ENCODE measurements around the gene SYT14.
A peak's percentile ranks its signal among the peaks of the same experiment; 100 is the strongest.

Gene SYT14

GRCh38 chr1:210117198-210117597 lies 179.2 kb downstream of the SYT14 start:
- Histone ChIP-seq H3K36me3 (ENCODE audit: control insufficient read depth, insufficient read depth, low read length, severe bottlenecking) (no peaks in the 10 kb centered on the region), H3K27me3 (replicated peaks; ENCODE audit: control insufficient read depth, insufficient read depth, low read length) (peaks cover 3% of the 10 kb centered on the region), H3K4me1 (ENCODE audit: control insufficient read depth, insufficient read depth, low read length) (no peaks in the 10 kb centered on the region), H3K4me3 (ENCODE audit: low read length) (no peak overlapping the region), H3K9me3 (ENCODE audit: control insufficient read depth, low read length) (peaks cover 4% of the 10 kb centered on the region), H3K9ac (ENCODE audit: low read length) (no peak overlapping the region)
- DNase-seq (ENCODE audit: low read depth) = no peak

GRCh38 chr1:210117681-210118170 lies 179.7 kb downstream of the SYT14 start:
- Histone ChIP-seq H3K4me3 (ENCODE audit: low read length) (no peak overlapping the region), H3K9ac (ENCODE audit: low read length) (no peak overlapping the region), H3K4me1 (ENCODE audit: control insufficient read depth, insufficient read depth, low read length) (no peaks in the 10 kb centered on the region), H3K9me3 (ENCODE audit: control insufficient read depth, low read length) (no peaks in the 10 kb centered on the region), H3K36me3 (ENCODE audit: control insufficient read depth, insufficient read depth, low read length, severe bottlenecking) (no peaks in the 10 kb centered on the region), H3K27me3 (replicated peaks; ENCODE audit: control insufficient read depth, insufficient read depth, low read length) (peaks cover 3% of the 10 kb centered on the region)
- no peak for DNase-seq (ENCODE audit: low read depth)

- Histone ChIP-seq H3K4me1 (ENCODE audit: control insufficient read depth, insufficient read depth, low read length) (peaks cover 17% of the 10 kb centered on the region), H3K9ac (ENCODE audit: low read length) (no peak overlapping the region), H3K36me3 (ENCODE audit: control insufficient read depth, insufficient read depth, low read length, severe bottlenecking) (no peaks in the 10 kb centered on the region), H3K27me3 (replicated peaks; ENCODE audit: control insufficient read depth, insufficient read depth, low read length) (peaks cover 3% of the 10 kb centered on the region), H3K4me3 (ENCODE audit: low read length) (no peak overlapping the region), H3K9me3 (ENCODE audit: control insufficient read depth, low read length) (no peaks in the 10 kb centered on the region)
- DNase-seq (ENCODE audit: low read depth) = peak; percentile 63
Measured at GRCh38 chr1:210123383-210123782, 185.4 kb downstream of the SYT14 start.

GRCh38 chr1:210123924-210124589 lies 186.0 kb downstream of the SYT14 start:
- no peaks in the 10 kb centered on the region for H3K9me3 ChIP-seq (ENCODE audit: control insufficient read depth, low read length)
- no peak overlapping the region for H3K4me3 ChIP-seq (ENCODE audit: low read length)
- no peak overlapping the region for H3K9ac ChIP-seq (ENCODE audit: low read length)
- peaks cover 3% of the 10 kb centered on the region for H3K27me3 ChIP-seq (replicated peaks; ENCODE audit: control insufficient read depth, insufficient read depth, low read length)
- H3K4me1 ChIP-seq (ENCODE audit: control insufficient read depth, insufficient read depth, low read length) = peaks cover 17% of the 10 kb centered on the region
- H3K36me3 ChIP-seq (ENCODE audit: control insufficient read depth, insufficient read depth, low read length, severe bottlenecking) = no peaks in the 10 kb centered on the region
- DNase-seq (ENCODE audit: low read depth) = peak; percentile 81

GRCh38 chr1:210124736-210125135 lies 186.7 kb downstream of the SYT14 start:
- peaks cover 17% of the 10 kb centered on the region for H3K4me1 ChIP-seq (ENCODE audit: control insufficient read depth, insufficient read depth, low read length)
- no peak overlapping the region for H3K9ac ChIP-seq (ENCODE audit: low read length)
- H3K9me3 ChIP-seq (ENCODE audit: control insufficient read depth, low read length) = no peaks in the 10 kb centered on the region
- H3K4me3 ChIP-seq (ENCODE audit: low read length) = no peak overlapping the region
- H3K36me3 ChIP-seq (ENCODE audit: control insufficient read depth, insufficient read depth, low read length, severe bottlenecking) = no peaks in the 10 kb centered on the region
- peaks cover 3% of the 10 kb centered on the region for H3K27me3 ChIP-seq (replicated peaks; ENCODE audit: control insufficient read depth, insufficient read depth, low read length)
- peak; percentile 39 for DNase-seq (ENCODE audit: low read depth)

GRCh38 chr1:210125143-210125542 lies 187.1 kb downstream of the SYT14 start:
- peak; percentile 60 for DNase-seq (ENCODE audit: low read depth)
- Histone ChIP-seq H3K9me3 (ENCODE audit: control insufficient read depth, low read length) (no peaks in the 10 kb centered on the region), H3K4me1 (ENCODE audit: control insufficient read depth, insufficient read depth, low read length) (peaks cover 17% of the 10 kb centered on the region), H3K9ac (ENCODE audit: low read length) (no peak overlapping the region), H3K4me3 (ENCODE audit: low read length) (no peak overlapping the region), H3K27me3 (replicated peaks; ENCODE audit: control insufficient read depth, insufficient read depth, low read length) (peaks cover 3% of the 10 kb centered on the region), H3K36me3 (ENCODE audit: control insufficient read depth, insufficient read depth, low read length, severe bottlenecking) (no peaks in the 10 kb centered on the region)

GRCh38 chr1:210129092-210129491 lies 191.1 kb downstream of the SYT14 start:
- DNase-seq (ENCODE audit: low read depth) = no peak
- no peaks in the 10 kb centered on the region for H3K9me3 ChIP-seq (ENCODE audit: control insufficient read depth, low read length)

GRCh38 chr1:210129759-210130158 lies 191.7 kb downstream of the SYT14 start:
- DNase-seq (ENCODE audit: low read depth) = peak; percentile 28
- Histone ChIP-seq H3K9ac (ENCODE audit: low read length) (no peak overlapping the region), H3K4me1 (ENCODE audit: control insufficient read depth, insufficient read depth, low read length) (peaks cover under 1% of the 10 kb centered on the region), H3K4me3 (ENCODE audit: low read length) (no peak overlapping the region), H3K36me3 (ENCODE audit: control insufficient read depth, insufficient read depth, low read length, severe bottlenecking) (no peaks in the 10 kb centered on the region), H3K9me3 (ENCODE audit: control insufficient read depth, low read length) (no peaks in the 10 kb centered on the region), H3K27me3 (replicated peaks; ENCODE audit: control insufficient read depth, insufficient read depth, low read length) (no peaks in the 10 kb centered on the region)

More at GRCh38 chr1:210129092-210129491, 191.1 kb downstream of the SYT14 start:
- no peaks in the 10 kb centered on the region for H3K27me3 ChIP-seq (replicated peaks; ENCODE audit: control insufficient read depth, insufficient read depth, low read length)
- H3K4me1 ChIP-seq (ENCODE audit: control insufficient read depth, insufficient read depth, low read length) = peaks cover 7% of the 10 kb centered on the region
- H3K36me3 ChIP-seq (ENCODE audit: control insufficient read depth, insufficient read depth, low read length, severe bottlenecking) = no peaks in the 10 kb centered on the region
- no peak overlapping the region for H3K9ac ChIP-seq (ENCODE audit: low read length)
- H3K4me3 ChIP-seq (ENCODE audit: low read length) = no peak overlapping the region

- no peaks in the 10 kb centered on the region for H3K36me3 ChIP-seq (ENCODE audit: control insufficient read depth, insufficient read depth, low read length, severe bottlenecking)
- no peaks in the 10 kb centered on the region for H3K4me1 ChIP-seq (ENCODE audit: control insufficient read depth, insufficient read depth, low read length)
- DNase-seq (ENCODE audit: low read depth) = peak; percentile 65
- H3K9ac ChIP-seq (ENCODE audit: low read length) = no peak overlapping the region
- no peaks in the 10 kb centered on the region for H3K27me3 ChIP-seq (replicated peaks; ENCODE audit: control insufficient read depth, insufficient read depth, low read length)
- no peaks in the 10 kb centered on the region for H3K9me3 ChIP-seq (ENCODE audit: control insufficient read depth, low read length)
- no peak overlapping the region for H3K4me3 ChIP-seq (ENCODE audit: low read length)
Measured at GRCh38 chr1:210132582-210132981, 194.6 kb downstream of the SYT14 start.

- Histone ChIP-seq H3K4me3 (ENCODE audit: low read length) (no peak overlapping the region), H3K9ac (ENCODE audit: low read length) (no peak overlapping the region), H3K27me3 (replicated peaks; ENCODE audit: control insufficient read depth, insufficient read depth, low read length) (peaks cover 5% of the 10 kb centered on the region), H3K4me1 (ENCODE audit: control insufficient read depth, insufficient read depth, low read length) (no peaks in the 10 kb centered on the region), H3K36me3 (ENCODE audit: control insufficient read depth, insufficient read depth, low read length, severe bottlenecking) (no peaks in the 10 kb centered on the region), H3K9me3 (ENCODE audit: control insufficient read depth, low read length) (no peaks in the 10 kb centered on the region)
- DNase-seq (ENCODE audit: low read depth) = peak; percentile 95
Measured at GRCh38 chr1:210143465-210144062, 205.5 kb downstream of the SYT14 start.

GRCh38 chr1:210144736-210145135 lies 206.7 kb downstream of the SYT14 start:
- Histone ChIP-seq H3K9me3 (ENCODE audit: control insufficient read depth, low read length) (no peaks in the 10 kb centered on the region), H3K36me3 (ENCODE audit: control insufficient read depth, insufficient read depth, low read length, severe bottlenecking) (no peaks in the 10 kb centered on the region), H3K4me3 (ENCODE audit: low read length) (no peak overlapping the region), H3K4me1 (ENCODE audit: control insufficient read depth, insufficient read depth, low read length) (no peaks in the 10 kb centered on the region), H3K27me3 (replicated peaks; ENCODE audit: control insufficient read depth, insufficient read depth, low read length) (peaks cover 5% of the 10 kb centered on the region), H3K9ac (ENCODE audit: low read length) (no peak overlapping the region)
- no peak for DNase-seq (ENCODE audit: low read depth)
